HCT116 (cell line): ENCODE data around the gene FAM171A1. TPM values are rescaled to one million over a fixed set of nuclear protein-coding genes. Genes with fewer than 3 reads are reported as not detected.

Source experiments
- ATAC-seq: fragments of 200-7000 bp; cut with Tn5 transposase; 2 replicates; pipeline ENCODE4 v1.9.1; 2020; ENCODE audit warnings: mild to moderate bottlenecking, moderate library complexity
- BruUV-seq: library from RNA; stranded (reverse); fragments of 400-500 nt; replicated peaks from 2 replicates; lab custom pipeline; 2021; lab: Mats Ljungman, UMichigan
- CTCF ChIA-PET: fragments of 300-600 bp; sonication (Branson Sonifier 250); formaldehyde crosslinking; loops from one replicate; lab custom pipeline; 2021; ENCODE audit warnings: antibody characterized with exemption; lab: Charles Lee
- POLR2A ChIA-PET: fragments of 300-600, 350-600 bp; sonication (Branson Sonifier 250); formaldehyde crosslinking; loops from one replicate; lab custom pipeline; 2021; ENCODE audit warnings: antibody characterized with exemption; lab: Charles Lee
- RAD21 ChIA-PET, 2 experiments: fragments of 300-600 bp; sonication (Branson Sonifier 250); formaldehyde crosslinking; loops; one replicate each; lab custom pipeline; 2023; ENCODE audit warnings: low total read pairs in 2 of 2; ENCODE audit not compliant: uncharacterized antibody in 2 of 2, unreplicated experiment in 2 of 2, low non-redundant PET in 1 of 2; lab: Charles Lee
- DNase-seq: peaks from one replicate; pipeline ENCODE4 v3.0.0-alpha.2; 2010; ENCODE audit warnings: low read depth, low spot score
- H2AFZ ChIP-seq: fragments of 200-600 bp; shearing (Covaris generic), sonication (generic); 2 replicates; pipeline ENCODE4 v1.6.1; 2017; ENCODE audit warnings: low read depth, mixed run types, mixed read lengths, antibody characterized with exemption, low read length; ENCODE audit not compliant: poor library complexity, severe bottlenecking
- H3K27ac ChIP-seq: 2 replicates; pipeline ENCODE4 v1.5.1; 2012; ENCODE audit warnings: low read depth, low read length
- H3K27me3 ChIP-seq: fragments of 200-600 bp; sonication (generic); 2 replicates; pipeline ENCODE4 v1.6.1; 2016; ENCODE audit warnings: mixed run types, low read length, mixed read lengths; ENCODE audit not compliant: insufficient read depth
- H3K36me3 ChIP-seq, 2 experiments: fragments of 200-500 bp in 1 of 2; fragments of 200-600 bp in 1 of 2; sonication (Bioruptor generic) in 1 of 2; sonication (generic) in 1 of 2; 2 replicates each; pipeline versions ENCODE4 v1.5.1 to v1.6.1; 2014 to 2016; ENCODE audit warnings: low read length in 2 of 2, inconsistent platforms in 1 of 2, mixed read lengths in 1 of 2, mixed run types in 1 of 2; ENCODE audit not compliant: insufficient read depth in 2 of 2, control insufficient read depth in 1 of 2
- H3K4me1 ChIP-seq, 2 experiments: fragments of 200-600 bp in 1 of 2; sonication (generic) in 1 of 2; 2 replicates each; pipeline versions ENCODE4 v1.5.1 to v1.6.1; 2012 to 2017; ENCODE audit warnings: low read length in 2 of 2, inconsistent platforms in 1 of 2, mild to moderate bottlenecking in 1 of 2, mixed read lengths in 1 of 2, mixed run types in 1 of 2, moderate library complexity in 1 of 2; ENCODE audit not compliant: insufficient read depth in 2 of 2, control insufficient read depth in 1 of 2
- H3K4me2 ChIP-seq: fragments of 200-600 bp; sonication (generic); 2 replicates; pipeline ENCODE4 v1.6.1; 2017; ENCODE audit warnings: mixed run types, low read length, mixed read lengths
- H3K4me3 ChIP-seq, 2 experiments: fragments of 200-600 bp in 1 of 2; sonication (generic) in 1 of 2; replicated peaks in 1 of 2; 2 replicates each; pipeline ENCODE4 v1.5.1; 2011 to 2016; ENCODE audit warnings: low read length in 2 of 2, control low read depth in 1 of 2, low read depth in 1 of 2, mild to moderate bottlenecking in 1 of 2, mixed read lengths in 1 of 2, mixed run types in 1 of 2
- H3K79me2 ChIP-seq: fragments of 200-600 bp; sonication (generic); 2 replicates; pipeline ENCODE4 v1.6.1; 2017; ENCODE audit warnings: mild to moderate bottlenecking, mixed run types, low read length, moderate library complexity, mixed read lengths; ENCODE audit not compliant: insufficient read depth
- H3K9ac ChIP-seq: fragments of 200-600 bp; sonication (generic); 2 replicates; pipeline ENCODE4 v1.6.1; 2016; ENCODE audit warnings: low read length, mixed read lengths
- H3K9me2 ChIP-seq: fragments of 200-600 bp; sonication (generic), shearing (Covaris generic); 2 replicates; pipeline ENCODE4 v1.6.1; 2017; ENCODE audit warnings: mixed run types, mild to moderate bottlenecking, moderate library complexity; ENCODE audit not compliant: insufficient read depth
- H3K9me3 ChIP-seq, 2 experiments: fragments of 200-500 bp in 1 of 2; fragments of 200-600 bp in 1 of 2; sonication (Bioruptor generic) in 1 of 2; sonication (generic) in 1 of 2; 2 replicates each; pipeline ENCODE4 v1.6.1; 2014 to 2017; ENCODE audit warnings: low read length in 2 of 2, mixed read lengths in 2 of 2, inconsistent platforms in 1 of 2, low read depth in 1 of 2, mild to moderate bottlenecking in 1 of 2, mixed run types in 1 of 2, moderate library complexity in 1 of 2; ENCODE audit not compliant: control insufficient read depth in 1 of 2, insufficient read depth in 1 of 2
- H4K20me1 ChIP-seq: fragments of 200-600 bp; sonication (generic), shearing (Covaris generic); 2 replicates; pipeline ENCODE4 v1.6.1; 2017; ENCODE audit warnings: mixed run types, mild to moderate bottlenecking, moderate library complexity; ENCODE audit not compliant: insufficient read depth
- CBX3 ChIP-seq: IDR thresholded peaks from 2 replicates; pipeline ENCODE4 v1.6.1; 2012; ENCODE audit warnings: low read depth
- CEBPB ChIP-seq: IDR thresholded peaks from 2 replicates; pipeline ENCODE4 v1.6.1; 2012; ENCODE audit warnings: low read depth
- EGR1 ChIP-seq: IDR thresholded peaks from 2 replicates; pipeline ENCODE4 v1.6.1; 2012; ENCODE audit warnings: low read depth
- ELF1 ChIP-seq: IDR thresholded peaks from 2 replicates; pipeline ENCODE4 v1.6.1; 2012; ENCODE audit warnings: low read depth, borderline replicate concordance
- EZH2 ChIP-seq: fragments of 200-600 bp; sonication (generic); IDR thresholded peaks from 2 replicates; pipeline ENCODE4 v1.6.1; 2017; ENCODE audit warnings: antibody characterized with exemption, mixed run types
- EZH2phosphoT487 ChIP-seq: fragments of 200-600 bp; IDR thresholded peaks from 2 replicates; pipeline ENCODE4 v1.6.1; 2018; ENCODE audit warnings: antibody characterized with exemption, borderline replicate concordance
- FOSL1 ChIP-seq: IDR thresholded peaks from 2 replicates; pipeline ENCODE4 v1.6.1; 2012; ENCODE audit warnings: low read depth
- JUND ChIP-seq: IDR thresholded peaks from 2 replicates; pipeline ENCODE4 v1.6.1; 2012
- POLR2A ChIP-seq: IDR thresholded peaks from 2 replicates; pipeline ENCODE4 v1.7.0; 2011; ENCODE audit warnings: borderline replicate concordance; ENCODE audit not compliant: insufficient read depth, insufficient read length; ENCODE audit errors: extremely low read depth
- POLR2AphosphoS5 ChIP-seq: IDR thresholded peaks from 2 replicates; pipeline ENCODE4 v1.6.1; 2011; ENCODE audit warnings: mild to moderate bottlenecking, low read depth, low read length, moderate library complexity
- RAD21 ChIP-seq: IDR thresholded peaks from 2 replicates; pipeline ENCODE4 v1.6.1; 2012; ENCODE audit warnings: low read depth, mild to moderate bottlenecking
- SIN3A ChIP-seq: IDR thresholded peaks from 2 replicates; pipeline ENCODE4 v1.6.1; 2012; ENCODE audit warnings: low read depth
- SP1 ChIP-seq: IDR thresholded peaks from 2 replicates; pipeline ENCODE4 v1.6.1; 2012; ENCODE audit warnings: low read depth
- SRF ChIP-seq: IDR thresholded peaks from 2 replicates; pipeline ENCODE4 v1.6.1; 2012; ENCODE audit warnings: low read depth
- TCF7L2 ChIP-seq: IDR thresholded peaks from 2 replicates; pipeline ENCODE4 v1.7.0; 2011; ENCODE audit warnings: borderline replicate concordance, inconsistent platforms; ENCODE audit not compliant: insufficient read depth, insufficient read length; ENCODE audit errors: extremely low read depth
- YY1 ChIP-seq: IDR thresholded peaks from 2 replicates; pipeline ENCODE4 v1.6.1; 2011; ENCODE audit warnings: low read length, low read depth, moderate library complexity, mild to moderate bottlenecking; ENCODE audit not compliant: insufficient replicate concordance; ENCODE audit errors: extremely low read depth
- intact Hi-C: fragments of 100-400 bp; cut with micrococcal nuclease; formaldehyde crosslinking; loops from 2 replicates; pipeline ENCODE4 v1.10.0; 2022
- total RNA-seq: library from RNA; stranded (reverse); gene quantifications from one replicate; pipeline ENCODE4 v1.2.1, GENCODE V29; 2021; ENCODE audit not compliant: unreplicated experiment
- TF ChIP-seq, protein P1 (sequence below): IDR thresholded peaks from 2 replicates; pipeline ENCODE4 v1.6.1; 2012
- TF ChIP-seq, protein P2 (sequence below): IDR thresholded peaks from 2 replicates; pipeline ENCODE4 v1.6.1; 2011; ENCODE audit warnings: mild to moderate bottlenecking, low read length, moderate library complexity; ENCODE audit not compliant: insufficient replicate concordance; ENCODE audit errors: extremely low read depth
- TF ChIP-seq, protein P3 (sequence below): IDR thresholded peaks from 2 replicates; pipeline ENCODE4 v1.6.1; 2012
- TF ChIP-seq, protein P4 (sequence below): IDR thresholded peaks from 2 replicates; pipeline ENCODE4 v1.6.1; 2012; ENCODE audit warnings: low read depth

FAM171A1 gene
- total RNA-seq, 1 experiment from 2014 or later = 32.5 TPM

DNA sequence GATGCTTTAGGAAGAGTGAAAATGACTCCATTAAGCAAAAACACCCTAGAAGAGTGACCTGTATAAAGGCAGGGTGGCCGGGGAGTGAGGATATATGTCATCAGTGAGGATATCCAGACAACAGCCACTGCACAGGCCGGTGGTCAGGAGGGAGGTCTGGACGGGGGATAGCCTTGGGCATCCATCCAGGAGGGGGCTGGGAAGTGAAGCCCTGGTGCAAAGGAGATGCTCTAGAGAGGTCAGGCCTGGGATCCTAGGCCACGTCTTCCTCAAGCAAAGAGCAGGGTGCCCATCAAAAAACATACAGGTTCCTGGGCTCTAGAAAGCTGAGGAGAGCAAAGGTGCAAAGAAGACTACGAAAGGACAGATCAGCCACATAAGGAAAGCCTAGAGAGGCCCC lies 25.6 kb downstream of the FAM171A1 start:
- H3K9ac ChIP-seq = no peak overlapping the region
- H3K9me2 ChIP-seq = no peaks in the 10 kb centered on the region
- H3K4me2 ChIP-seq = no peak overlapping the region
- RAD21 ChIA-PET = no interaction called here
- no TSS peak for BruUV-seq
- peaks cover 78% of the 10 kb centered on the region for H3K79me2 ChIP-seq
- H3K27me3 ChIP-seq = no peaks in the 10 kb centered on the region
- intact Hi-C loops = no loop called here
- no peak overlapping the region for H3K27ac ChIP-seq
- no peaks in the 10 kb centered on the region for H3K9me3 ChIP-seq
- TF ChIP-seq POLR2AphosphoS5 (no peak), SRF (no peak), EZH2phosphoT487 (no peak), TCF7L2 (no peak), SIN3A (no peak), RAD21 (no peak), EZH2 (no peak), POLR2A (no peak), CEBPB (no peak), YY1 (no peak), CBX3 (no peak), FOSL1 (no peak), EGR1 (no peak), ELF1 (no peak), SP1 (no peak), JUND (no peak)
- TF ChIP-seq, protein P1, sequence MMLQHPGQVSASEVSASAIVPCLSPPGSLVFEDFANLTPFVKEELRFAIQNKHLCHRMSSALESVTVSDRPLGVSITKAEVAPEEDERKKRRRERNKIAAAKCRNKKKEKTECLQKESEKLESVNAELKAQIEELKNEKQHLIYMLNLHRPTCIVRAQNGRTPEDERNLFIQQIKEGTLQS = no peak
- TF ChIP-seq, protein P2, sequence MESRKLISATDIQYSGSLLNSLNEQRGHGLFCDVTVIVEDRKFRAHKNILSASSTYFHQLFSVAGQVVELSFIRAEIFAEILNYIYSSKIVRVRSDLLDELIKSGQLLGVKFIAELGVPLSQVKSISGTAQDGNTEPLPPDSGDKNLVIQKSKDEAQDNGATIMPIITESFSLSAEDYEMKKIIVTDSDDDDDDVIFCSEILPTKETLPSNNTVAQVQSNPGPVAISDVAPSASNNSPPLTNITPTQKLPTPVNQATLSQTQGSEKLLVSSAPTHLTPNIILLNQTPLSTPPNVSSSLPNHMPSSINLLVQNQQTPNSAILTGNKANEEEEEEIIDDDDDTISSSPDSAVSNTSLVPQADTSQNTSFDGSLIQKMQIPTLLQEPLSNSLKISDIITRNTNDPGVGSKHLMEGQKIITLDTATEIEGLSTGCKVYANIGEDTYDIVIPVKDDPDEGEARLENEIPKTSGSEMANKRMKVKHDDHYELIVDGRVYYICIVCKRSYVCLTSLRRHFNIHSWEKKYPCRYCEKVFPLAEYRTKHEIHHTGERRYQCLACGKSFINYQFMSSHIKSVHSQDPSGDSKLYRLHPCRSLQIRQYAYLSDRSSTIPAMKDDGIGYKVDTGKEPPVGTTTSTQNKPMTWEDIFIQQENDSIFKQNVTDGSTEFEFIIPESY = no peak
- TF ChIP-seq, protein P3, sequence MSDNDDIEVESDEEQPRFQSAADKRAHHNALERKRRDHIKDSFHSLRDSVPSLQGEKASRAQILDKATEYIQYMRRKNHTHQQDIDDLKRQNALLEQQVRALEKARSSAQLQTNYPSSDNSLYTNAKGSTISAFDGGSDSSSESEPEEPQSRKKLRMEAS = no peak
- TF ChIP-seq, protein P4, sequence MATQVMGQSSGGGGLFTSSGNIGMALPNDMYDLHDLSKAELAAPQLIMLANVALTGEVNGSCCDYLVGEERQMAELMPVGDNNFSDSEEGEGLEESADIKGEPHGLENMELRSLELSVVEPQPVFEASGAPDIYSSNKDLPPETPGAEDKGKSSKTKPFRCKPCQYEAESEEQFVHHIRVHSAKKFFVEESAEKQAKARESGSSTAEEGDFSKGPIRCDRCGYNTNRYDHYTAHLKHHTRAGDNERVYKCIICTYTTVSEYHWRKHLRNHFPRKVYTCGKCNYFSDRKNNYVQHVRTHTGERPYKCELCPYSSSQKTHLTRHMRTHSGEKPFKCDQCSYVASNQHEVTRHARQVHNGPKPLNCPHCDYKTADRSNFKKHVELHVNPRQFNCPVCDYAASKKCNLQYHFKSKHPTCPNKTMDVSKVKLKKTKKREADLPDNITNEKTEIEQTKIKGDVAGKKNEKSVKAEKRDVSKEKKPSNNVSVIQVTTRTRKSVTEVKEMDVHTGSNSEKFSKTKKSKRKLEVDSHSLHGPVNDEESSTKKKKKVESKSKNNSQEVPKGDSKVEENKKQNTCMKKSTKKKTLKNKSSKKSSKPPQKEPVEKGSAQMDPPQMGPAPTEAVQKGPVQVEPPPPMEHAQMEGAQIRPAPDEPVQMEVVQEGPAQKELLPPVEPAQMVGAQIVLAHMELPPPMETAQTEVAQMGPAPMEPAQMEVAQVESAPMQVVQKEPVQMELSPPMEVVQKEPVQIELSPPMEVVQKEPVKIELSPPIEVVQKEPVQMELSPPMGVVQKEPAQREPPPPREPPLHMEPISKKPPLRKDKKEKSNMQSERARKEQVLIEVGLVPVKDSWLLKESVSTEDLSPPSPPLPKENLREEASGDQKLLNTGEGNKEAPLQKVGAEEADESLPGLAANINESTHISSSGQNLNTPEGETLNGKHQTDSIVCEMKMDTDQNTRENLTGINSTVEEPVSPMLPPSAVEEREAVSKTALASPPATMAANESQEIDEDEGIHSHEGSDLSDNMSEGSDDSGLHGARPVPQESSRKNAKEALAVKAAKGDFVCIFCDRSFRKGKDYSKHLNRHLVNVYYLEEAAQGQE = no peak
- TF ChIP-seq, all 23 proteins: peak for 0
- no peak overlapping the region for H3K4me3 ChIP-seq
- H3K4me1 ChIP-seq = peaks cover 0 to 8% of the 10 kb centered on the region in 2 experiments; a peak in 1 of 4 replicates
- no peak for DNase-seq
- no peaks in the 10 kb centered on the region for H3K36me3 ChIP-seq
- no peak overlapping the region for H2AFZ ChIP-seq
- ChIA-PET POLR2A (no interaction called here), CTCF (no interaction called here)
- H4K20me1 ChIP-seq = no peaks in the 10 kb centered on the region
- ATAC-seq = no peak
